ENCODE measurements around the gene SLC35C1. TPM values are rescaled to one million over a fixed set of nuclear protein-coding genes. Genes with fewer than 3 reads are reported as not detected.
A peak's percentile ranks its signal among the peaks of the same experiment; 100 is the strongest.

SLC35C1 gene
- total RNA-seq, 1 experiment from 2014 or later: 10.4 TPM

GRCh38 chr11:45852018-45852711 lies 47.2 kb downstream of the SLC35C1 start (continued):
- TF ChIP-seq ZSCAN18 (CRISPR knock-in tag; IDR thresholded peaks at IDR 0.05) (no peak), GRHL2 (CRISPR knock-in tag; IDR thresholded peaks at IDR 0.05; ENCODE audit: insufficient replicate concordance, severe bottlenecking) (no peak), USF1 (CRISPR knock-in tag; IDR thresholded peaks at IDR 0.05) (no peak), ZNF138 (CRISPR knock-in tag; conservative IDR thresholded peaks at IDR 0.05) (no peak)

- DNase-seq (ENCODE audit: low spot score) (peak; percentile 39), ATAC-seq (peak; percentile 76)
- Mint-ChIP-seq H3K4me1 (peaks cover 43% of the 10 kb centered on the region), H3K27ac (peak overlapping the region; percentile 81; the same call in 1 of the 2 replicates), H3K9me3 (no peaks in the 10 kb centered on the region), H3K27me3 (ENCODE audit: low read depth) (peaks cover 2% of the 10 kb centered on the region; the same call in 1 of the 2 replicates), H3K4me3 (no peak overlapping the region), H3K36me3 (no peaks in the 10 kb centered on the region; the same call in 1 of the 2 replicates)
- POLR2A ChIA-PET: no interaction called here
- CTCF ChIA-PET: interaction anchor here (1.0 to 2.3 kb wide), 5 partner anchors 9 to 81 kb away, joined by 4 to 6 read pairs (median 4); no protein-coding TSS in a partner anchor
- TF ChIP-seq ZNF263 (CRISPR knock-in tag; IDR thresholded peaks at IDR 0.05; ENCODE audit: low read depth) (peak; percentile 77; the same call in 1 of the 2 replicates), E2F4 (CRISPR knock-in tag; IDR thresholded peaks at IDR 0.05; ENCODE audit: borderline replicate concordance, low read depth) (no peak)
Measured at GRCh38 chr11:45852712-45853101, 47.8 kb downstream of the SLC35C1 start.

- no peaks in the 10 kb centered on the region; the same call in 1 of the 2 replicates for H3K36me3 Mint-ChIP-seq
- CTCF ChIA-PET: interaction anchor here (1.2 to 2.3 kb wide), 2 partner anchors 9 to 82 kb away, joined by 4 to 6 read pairs; no protein-coding TSS in a partner anchor
- H3K9me3 Mint-ChIP-seq: no peaks in the 10 kb centered on the region
- no peak for TF ChIP-seq ATF3 (CRISPR knock-in tag; conservative IDR thresholded peaks at IDR 0.05)
- TF ChIP-seq NR1H2 (CRISPR knock-in tag; IDR thresholded peaks at IDR 0.05): no peak
- no peak for TF ChIP-seq USF1 (CRISPR knock-in tag; IDR thresholded peaks at IDR 0.05)
- no peak for TF ChIP-seq HMGXB4 (CRISPR knock-in tag; IDR thresholded peaks at IDR 0.05)
- no peak for TF ChIP-seq FOXP1 (CRISPR knock-in tag; IDR thresholded peaks at IDR 0.05; ENCODE audit: borderline replicate concordance)
- no peak for TF ChIP-seq ZSCAN18 (CRISPR knock-in tag; IDR thresholded peaks at IDR 0.05)
- no peak for TF ChIP-seq RORB (CRISPR knock-in tag; IDR thresholded peaks at IDR 0.05)
- no peak for TF ChIP-seq ZNF396 (CRISPR knock-in tag; IDR thresholded peaks at IDR 0.05; ENCODE audit: borderline replicate concordance)
- no peak for TF ChIP-seq ZNF512 (CRISPR knock-in tag; IDR thresholded peaks at IDR 0.05; ENCODE audit: borderline replicate concordance)
- TF ChIP-seq CREM (CRISPR knock-in tag; IDR thresholded peaks at IDR 0.05): no peak
- TF ChIP-seq EMX1 (CRISPR knock-in tag; IDR thresholded peaks at IDR 0.05): no peak
- no peak for TF ChIP-seq ZNF232 (CRISPR knock-in tag; IDR thresholded peaks at IDR 0.05)
- TF ChIP-seq USF2 (CRISPR knock-in tag; IDR thresholded peaks at IDR 0.05): no peak
Measured at GRCh38 chr11:45853332-45854219, 48.6 kb downstream of the SLC35C1 start.

More at GRCh38 chr11:45853332-45854219, 48.6 kb downstream of the SLC35C1 start:
- Mint-ChIP-seq H3K27ac (peak overlapping the region; percentile 41; the same call in 1 of the 2 replicates), H3K27me3 (ENCODE audit: low read depth) (peaks cover 2% of the 10 kb centered on the region; the same call in 1 of the 2 replicates), H3K4me1 (peaks cover 41% of the 10 kb centered on the region), H3K4me3 (no peak overlapping the region)
- POLR2A ChIA-PET: no interaction called here
- DNase-seq (ENCODE audit: low spot score) (no peak), ATAC-seq (no peak)

Data from WTC11 (cell line).